CD4-positive, alpha-beta T cell (primary cell): Measurements from ENCODE around the gene FBXO15. TPM values are rescaled to one million over a fixed set of nuclear protein-coding genes. Genes with fewer than 3 reads are reported as not detected.

ENCODE experiments used
- ATAC-seq: fragments of 200-7000 bp; cut with Tn5 transposase; one replicate; pipeline ENCODE4 v1.10.0; 2022; ENCODE audit warnings: mild to moderate bottlenecking; ENCODE audit not compliant: poor library complexity
- CTCF ChIA-PET: fragments of 350-600 bp; sonication (Branson Sonifier 250); formaldehyde crosslinking; loops from one replicate; lab custom pipeline; 2021; ENCODE audit warnings: antibody characterized with exemption, inconsistent platforms; lab: Charles Lee
- POLR2A ChIA-PET: fragments of 350-600 bp; sonication (Branson Sonifier 250); formaldehyde crosslinking; loops from one replicate; lab custom pipeline; 2021; ENCODE audit warnings: antibody characterized with exemption, inconsistent platforms; lab: Charles Lee
- DNase-seq, 14 experiments: peaks; one replicate each; pipeline ENCODE4 v3.0.0-alpha.2; 2013 to 2020; ENCODE audit warnings: mixed read lengths in 2 of 14
- H3K27ac ChIP-seq, 2 donors: one replicate each; pipeline versions ENCODE4 v1.5.1 to v1.7.0; 2013; ENCODE audit warnings: low read length in 2 of 2, low read depth in 1 of 2, mild to moderate bottlenecking in 1 of 2
- H3K27me3 ChIP-seq, 2 experiments: 1 replicate in 1 of 2; 2 replicates in 1 of 2; pipeline versions ENCODE4 v1.6.1 to v1.7.0; 2013; ENCODE audit warnings: low read length in 2 of 2, control low read depth in 1 of 2, mild to moderate bottlenecking in 1 of 2, moderate library complexity in 1 of 2; ENCODE audit not compliant: insufficient read depth in 2 of 2, control insufficient read depth in 1 of 2
- H3K36me3 ChIP-seq: one replicate; pipeline ENCODE4 v1.6.1; 2013; ENCODE audit warnings: low read length, control low read depth; ENCODE audit not compliant: insufficient read depth
- H3K4me1 ChIP-seq: one replicate; pipeline ENCODE4 v1.6.1; 2013; ENCODE audit warnings: low read length, control low read depth; ENCODE audit not compliant: insufficient read depth
- H3K4me3 ChIP-seq: one replicate; pipeline ENCODE4 v1.5.1; 2013; ENCODE audit warnings: mild to moderate bottlenecking, low read length, moderate library complexity
- H3K9me3 ChIP-seq, 2 experiments: 1 replicate in 1 of 2; 2 replicates in 1 of 2; pipeline versions ENCODE4 v1.6.1 to v1.7.0; 2013; ENCODE audit warnings: low read length in 2 of 2, mild to moderate bottlenecking in 2 of 2, control low read depth in 1 of 2, moderate library complexity in 1 of 2; ENCODE audit not compliant: control insufficient read depth in 1 of 2, insufficient read depth in 1 of 2
- H3K27ac Mint-ChIP-seq: one replicate; pipeline ENCODE4 v1.8.0; 2020; ENCODE audit warnings: mixed read lengths
- H3K27me3 Mint-ChIP-seq: one replicate; pipeline ENCODE4 v1.8.0; 2021; ENCODE audit warnings: mixed read lengths
- H3K36me3 Mint-ChIP-seq: one replicate; pipeline ENCODE4 v1.8.0; 2021; ENCODE audit warnings: low read depth, mixed read lengths
- H3K4me1 Mint-ChIP-seq: one replicate; pipeline ENCODE4 v1.8.0; 2021; ENCODE audit warnings: low read depth, mixed read lengths
- H3K4me3 Mint-ChIP-seq: one replicate; pipeline ENCODE4 v1.8.0; 2020; ENCODE audit warnings: mild to moderate bottlenecking, mixed read lengths
- H3K9me3 Mint-ChIP-seq: one replicate; pipeline ENCODE4 v1.8.0; 2020; ENCODE audit warnings: mixed read lengths
- CTCF ChIP-seq: fragments of 200-600 bp; IDR thresholded peaks from one replicate; pipeline ENCODE4 v1.8.0; 2022; ENCODE audit warnings: antibody characterized with exemption, mild to moderate bottlenecking
- intact Hi-C, 2 experiments: fragments of 100-400 bp; cut with DNase I in 1 of 2; cut with micrococcal nuclease in 1 of 2; formaldehyde crosslinking; loops; one replicate each; pipeline versions ENCODE4 v1.15.1 to v1.9.0; 2023 to 2025; cut with DNase I, micrococcal nuclease
- total RNA-seq, 174 experiments: library from RNA in 2 of 174; stranded (reverse) in 2 of 174; gene quantifications; one replicate each; pipeline ENCODE4 v1.2.3 and lab custom pipeline; 2021 to 2026

FBXO15 gene
- total RNA-seq, 2 experiments from 2014 or later: 0.58 to 1.0 TPM

- Histone ChIP-seq H3K9me3 (no peaks in the 10 kb centered on the region), H3K27ac (no peak overlapping the region), H3K27me3 (peaks cover 0 to 2% of the 10 kb centered on the region in 2 experiments), H3K4me1 (no peaks in the 10 kb centered on the region), H3K4me3 (no peak overlapping the region), H3K36me3 (no peaks in the 10 kb centered on the region)
- intact Hi-C loops: loop anchor here in 1 of 2 experiments (10.0 kb wide), 1 partner anchor 1290 kb away; no protein-coding TSS in a partner anchor
- ATAC-seq (no peak), DNase-seq (no peak)
- ChIA-PET CTCF (interaction anchor here (0.5 to 3.3 kb wide), 4 partner anchors 112 to 357 kb away, joined by 3 to 13 read pairs (median 4); no protein-coding TSS in a partner anchor), POLR2A (no interaction called here)
- Mint-ChIP-seq H3K36me3 (no peaks in the 10 kb centered on the region), H3K9me3 (no peaks in the 10 kb centered on the region), H3K4me1 (no peaks in the 10 kb centered on the region), H3K4me3 (no peak overlapping the region), H3K27me3 (peaks cover 24% of the 10 kb centered on the region), H3K27ac (no peak overlapping the region)
- TF ChIP-seq CTCF: no peak
Measured at GRCh38 chr18:74194691-74195090, 47.1 kb upstream of the FBXO15 start.

GRCh38 chr18:74191577-74191976, 43.9 kb upstream of the FBXO15 start:
- ChIA-PET POLR2A (no interaction called here), CTCF (no interaction called here)
- peaks cover 24% of the 10 kb centered on the region for H3K27me3 Mint-ChIP-seq
- Histone ChIP-seq H3K4me3 (no peak overlapping the region), H3K27ac (no peak overlapping the region), H3K4me1 (no peaks in the 10 kb centered on the region), H3K27me3 (peaks cover 0 to 2% of the 10 kb centered on the region in 2 experiments), H3K9me3 (no peaks in the 10 kb centered on the region), H3K36me3 (no peaks in the 10 kb centered on the region)
- H3K27ac Mint-ChIP-seq: no peak overlapping the region
- no peak for DNase-seq
- no peak for TF ChIP-seq CTCF
- no peak for ATAC-seq
- H3K36me3 Mint-ChIP-seq: no peaks in the 10 kb centered on the region
- intact Hi-C loops: loop anchor here in 1 of 2 experiments (10.0 kb wide), 1 partner anchor 1293 kb away; no protein-coding TSS in a partner anchor
- no peaks in the 10 kb centered on the region for H3K9me3 Mint-ChIP-seq
- H3K4me1 Mint-ChIP-seq: no peaks in the 10 kb centered on the region
- H3K4me3 Mint-ChIP-seq: no peak overlapping the region

GRCh38 chr18:74190086-74190485, 42.5 kb upstream of the FBXO15 start:
- POLR2A ChIA-PET: no interaction called here
- no peaks in the 10 kb centered on the region for H3K9me3 Mint-ChIP-seq

More at GRCh38 chr18:74190086-74190485, 42.5 kb upstream of the FBXO15 start:
- no peak for TF ChIP-seq CTCF
- H3K4me3 Mint-ChIP-seq: no peak overlapping the region
- peaks cover 0 to 2% of the 10 kb centered on the region in 2 experiments for H3K27me3 ChIP-seq
- ATAC-seq (no peak), DNase-seq (no peak)
- no peak overlapping the region for H3K4me3 ChIP-seq
- no peaks in the 10 kb centered on the region for H3K4me1 Mint-ChIP-seq
- no peak overlapping the region for H3K27ac ChIP-seq
- H3K27ac Mint-ChIP-seq: no peak overlapping the region
- H3K36me3 ChIP-seq: no peaks in the 10 kb centered on the region
- peaks cover 25% of the 10 kb centered on the region for H3K27me3 Mint-ChIP-seq
- CTCF ChIA-PET: no interaction called here
- no peaks in the 10 kb centered on the region for H3K4me1 ChIP-seq
- no peaks in the 10 kb centered on the region for H3K36me3 Mint-ChIP-seq
- no peaks in the 10 kb centered on the region for H3K9me3 ChIP-seq
- intact Hi-C loops: loop anchor here in 1 of 2 experiments (10.0 kb wide), 1 partner anchor 1295 kb away; no protein-coding TSS in a partner anchor
